ENCODE results near the gene METRN. TPM values are rescaled to one million over a fixed set of nuclear protein-coding genes. Genes with fewer than 3 reads are reported as not detected.

METRN gene
- total and polyA plus RNA-seq, 8 donors: 9.3 to 57.3 (median 15.4) TPM

DNA sequence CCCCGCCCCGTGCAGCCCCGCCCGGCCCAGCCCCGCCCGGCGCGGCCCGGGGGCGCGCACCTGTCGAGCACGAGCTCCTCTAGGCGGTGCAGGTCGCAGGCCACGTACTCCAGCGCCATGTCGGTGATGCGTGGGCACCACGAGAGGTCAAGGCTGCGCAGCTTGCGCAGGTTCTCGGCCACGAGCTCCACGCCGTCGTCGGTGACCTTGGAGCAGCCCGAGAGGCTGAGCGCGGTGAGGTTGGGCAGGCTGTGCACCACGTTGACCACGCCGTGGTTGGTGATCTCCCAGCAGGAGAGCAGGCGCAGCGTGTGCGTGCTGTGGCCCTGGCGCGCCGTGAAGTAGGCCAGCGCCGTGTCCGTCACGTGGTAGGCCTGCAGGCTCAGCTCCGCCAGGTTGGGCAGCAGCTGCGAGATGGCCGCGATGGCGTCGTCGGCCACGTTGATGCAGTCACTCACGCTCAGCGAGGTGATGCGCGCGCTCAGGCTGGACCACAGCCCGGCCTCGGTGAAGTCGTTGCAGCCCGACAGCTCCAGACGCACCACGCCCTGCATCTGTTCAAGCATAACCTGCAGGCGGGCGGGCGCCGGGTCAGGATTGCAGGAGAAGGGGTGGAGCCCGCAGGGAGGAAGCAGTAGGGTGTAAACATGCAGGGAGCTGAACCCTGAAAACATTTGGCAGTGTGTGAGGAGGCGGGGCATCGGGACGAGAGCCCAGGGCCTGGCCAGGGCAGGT, 19.4 kb upstream of the METRN start:
- Histone ChIP-seq H3K4me3 (peak overlapping the region in 1 of 2 donors; percentile 36), H3K36me3 (no peaks in the 10 kb centered on the region), H3K27me3 (peaks cover 53 to 95% of the 10 kb centered on the region in 2 donors), H3K27ac (no peak overlapping the region), H3K4me1 (peaks cover 11 to 26% of the 10 kb centered on the region in 2 donors), H3K9me3 (no peaks in the 10 kb centered on the region)
- intact Hi-C loops (cut with DNase I): no loop called here
- DNase-seq (peak in 1 of 4 donors; percentile 41), ATAC-seq (peak; percentile 53)
- TF ChIP-seq, protein P1, sequence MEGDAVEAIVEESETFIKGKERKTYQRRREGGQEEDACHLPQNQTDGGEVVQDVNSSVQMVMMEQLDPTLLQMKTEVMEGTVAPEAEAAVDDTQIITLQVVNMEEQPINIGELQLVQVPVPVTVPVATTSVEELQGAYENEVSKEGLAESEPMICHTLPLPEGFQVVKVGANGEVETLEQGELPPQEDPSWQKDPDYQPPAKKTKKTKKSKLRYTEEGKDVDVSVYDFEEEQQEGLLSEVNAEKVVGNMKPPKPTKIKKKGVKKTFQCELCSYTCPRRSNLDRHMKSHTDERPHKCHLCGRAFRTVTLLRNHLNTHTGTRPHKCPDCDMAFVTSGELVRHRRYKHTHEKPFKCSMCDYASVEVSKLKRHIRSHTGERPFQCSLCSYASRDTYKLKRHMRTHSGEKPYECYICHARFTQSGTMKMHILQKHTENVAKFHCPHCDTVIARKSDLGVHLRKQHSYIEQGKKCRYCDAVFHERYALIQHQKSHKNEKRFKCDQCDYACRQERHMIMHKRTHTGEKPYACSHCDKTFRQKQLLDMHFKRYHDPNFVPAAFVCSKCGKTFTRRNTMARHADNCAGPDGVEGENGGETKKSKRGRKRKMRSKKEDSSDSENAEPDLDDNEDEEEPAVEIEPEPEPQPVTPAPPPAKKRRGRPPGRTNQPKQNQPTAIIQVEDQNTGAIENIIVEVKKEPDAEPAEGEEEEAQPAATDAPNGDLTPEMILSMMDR (IDR thresholded peaks at IDR 0.05): no peak

DNA sequence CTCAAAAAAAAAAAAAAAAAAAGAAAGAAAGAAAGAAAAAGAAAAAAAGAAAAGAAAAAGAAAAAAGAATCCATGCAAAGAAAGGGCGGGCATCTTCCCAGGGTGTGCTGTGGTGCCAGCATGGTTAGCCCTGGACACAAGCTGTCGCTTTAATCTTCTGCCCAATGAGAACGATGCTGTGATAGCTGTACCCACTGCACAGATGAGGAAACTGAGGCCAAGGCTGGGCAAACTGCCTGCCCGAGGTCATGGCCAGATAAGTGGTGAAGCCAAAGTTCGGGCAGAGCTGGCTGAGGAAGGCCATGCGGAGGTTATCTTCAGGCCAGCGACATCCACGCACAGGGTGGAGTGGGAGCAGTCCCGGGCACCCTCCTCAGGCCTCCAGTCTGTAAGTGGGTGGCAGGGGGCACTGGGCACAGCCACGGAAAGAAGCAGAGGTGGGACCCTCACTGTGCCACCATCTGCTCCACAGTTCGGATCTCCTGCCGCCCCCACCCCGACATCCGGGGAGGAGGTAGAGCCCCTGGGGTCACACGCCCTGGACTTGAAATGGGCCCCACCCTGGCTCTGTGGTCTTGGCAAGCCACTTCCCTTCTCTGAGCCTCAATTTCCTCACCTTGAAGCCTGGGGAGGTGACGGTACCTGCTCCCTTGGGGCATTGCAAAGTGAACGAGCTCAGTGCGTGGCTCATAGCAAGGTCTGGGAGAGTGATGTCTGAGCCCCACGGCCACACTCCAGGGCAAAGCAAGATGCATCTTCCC, 15.8 kb upstream of the METRN start:
- DNase-seq (no peak), ATAC-seq (no peak)
- no peak overlapping the region for H3K27ac ChIP-seq
- intact Hi-C loops (cut with DNase I): no loop called here
- peaks cover 11 to 22% of the 10 kb centered on the region in 2 donors for H3K4me1 ChIP-seq
- TF ChIP-seq, protein P1 (IDR thresholded peaks at IDR 0.05): no peak
- H3K4me3 ChIP-seq: no peak overlapping the region
- no peaks in the 10 kb centered on the region for H3K9me3 ChIP-seq
- H3K27me3 ChIP-seq: peaks cover 66 to 99% of the 10 kb centered on the region in 2 donors
- H3K36me3 ChIP-seq: no peaks in the 10 kb centered on the region

DNA sequence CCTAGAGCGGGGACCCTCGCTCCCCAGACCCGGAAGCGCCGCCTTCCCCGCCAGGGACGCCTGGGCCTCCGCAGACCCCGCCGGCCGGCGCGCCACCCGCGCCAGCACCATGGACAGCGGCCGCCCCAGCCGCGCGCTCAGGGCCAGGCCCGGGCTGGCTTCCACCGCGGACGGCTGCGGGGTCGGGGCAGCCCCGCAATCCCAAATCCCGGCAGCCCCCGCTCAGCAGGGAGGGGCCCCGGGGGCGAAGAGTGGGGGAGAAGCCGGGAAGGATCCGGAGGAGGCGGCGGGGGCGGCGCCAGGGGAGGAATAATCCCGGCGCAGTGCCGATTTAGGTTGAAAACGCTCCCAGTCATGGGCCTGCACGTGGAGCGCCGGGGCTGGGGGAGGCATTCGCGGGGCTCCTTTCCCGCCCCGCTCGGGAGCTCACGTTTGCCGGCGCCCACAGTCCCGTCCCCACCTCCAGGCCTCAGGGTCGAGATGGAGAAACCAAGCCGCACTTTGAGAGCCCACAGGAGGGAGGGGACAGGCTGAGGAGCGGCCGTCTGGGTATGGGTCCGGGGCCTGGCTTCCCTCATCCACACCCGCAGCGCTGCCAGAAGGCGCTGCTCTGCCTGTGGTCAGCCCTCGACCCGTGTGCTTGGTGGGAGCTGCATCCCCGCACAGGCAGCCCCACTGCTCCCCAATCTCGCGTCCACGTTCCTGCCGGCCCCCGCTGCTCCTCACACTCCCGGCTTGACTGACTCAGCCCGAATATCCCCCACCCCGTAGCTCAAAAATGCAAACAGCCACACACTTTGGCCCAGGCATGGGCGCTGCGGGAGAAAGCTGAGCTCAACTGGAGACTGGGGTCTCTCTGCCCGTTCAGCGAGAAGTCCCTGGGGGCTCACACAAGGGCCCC, 14.0 kb upstream of the METRN start:
- Histone ChIP-seq H3K27ac (no peak overlapping the region), H3K4me3 (no peak overlapping the region), H3K9me3 (no peaks in the 10 kb centered on the region), H3K27me3 (peaks cover 61 to 98% of the 10 kb centered on the region in 2 donors), H3K36me3 (no peaks in the 10 kb centered on the region), H3K4me1 (peaks cover 1 to 5% of the 10 kb centered on the region in 2 donors)
- ATAC-seq (peak; percentile 76), DNase-seq (peak in 1 of 4 donors; percentile 50)
- intact Hi-C loops (cut with DNase I): no loop called here
- TF ChIP-seq, protein P1 (IDR thresholded peaks at IDR 0.05): no peak

DNA sequence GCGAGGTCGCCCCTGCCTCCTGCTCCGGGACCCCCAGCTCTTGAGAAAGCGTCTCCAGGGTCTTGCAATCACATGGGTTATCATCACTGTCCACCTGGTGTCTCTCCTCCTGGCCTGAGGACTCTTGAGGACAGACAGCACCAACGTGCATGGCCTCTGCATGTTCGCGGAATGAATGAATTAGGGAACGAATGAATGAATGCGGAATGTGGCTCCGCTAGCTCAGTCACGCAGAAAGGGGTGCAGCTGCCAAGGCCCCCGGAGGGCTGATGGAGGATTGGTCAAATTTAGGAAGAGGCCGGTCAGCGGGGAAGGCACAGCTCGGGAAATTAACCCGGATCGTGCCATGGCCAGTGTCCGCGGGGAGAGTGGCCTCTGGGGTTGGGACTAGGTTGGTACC, 12.6 kb upstream of the METRN start:
- ATAC-seq: no peak
- peaks cover 70 to 98% of the 10 kb centered on the region in 2 donors for H3K27me3 ChIP-seq

More for the DNA sequence above, 12.6 kb upstream of the METRN start:
- Histone ChIP-seq H3K36me3 (no peaks in the 10 kb centered on the region), H3K27ac (no peak overlapping the region), H3K4me3 (no peak overlapping the region), H3K4me1 (no peaks in the 10 kb centered on the region), H3K9me3 (no peaks in the 10 kb centered on the region)
- DNase-seq: no peak
- TF ChIP-seq, protein P1 (IDR thresholded peaks at IDR 0.05): no peak
- intact Hi-C loops (cut with DNase I): no loop called here

All from left lung (tissue), 10 donors.